Adrenal gland (tissue), 12 donors: ENCODE data around the gene TOLLIP. TPM values are rescaled to one million over a fixed set of nuclear protein-coding genes. Genes with fewer than 3 reads are reported as not detected.
A peak's percentile ranks its signal among the peaks of the same experiment; 100 is the strongest.

Source experiments
- DNase-seq, 7 donors: peaks; one replicate each; pipeline ENCODE4 v3.0.0-alpha.2; 2019 to 2020
- H3K27ac ChIP-seq, 5 donors: fragments of 200-600 bp; sonication (generic) in 4 of 5; 1 replicate in 3 of 5; 2 replicates in 2 of 5; pipeline versions ENCODE4 v1.5.1 to v1.8.0; 2016 to 2020; ENCODE audit warnings: mild to moderate bottlenecking in 1 of 5
- H3K27me3 ChIP-seq: fragments of 200-600 bp; 2 replicates; pipeline ENCODE4 v1.8.0; 2021
- H3K36me3 ChIP-seq, 2 donors: fragments of 200-600 bp; replicated peaks in 1 of 2; 1 replicate in 1 of 2; 2 replicates in 1 of 2; pipeline versions ENCODE4 v1.5.1 to v1.8.0; 2018 to 2022
- H3K4me1 ChIP-seq, 2 donors: fragments of 200-600 bp; replicated peaks in 1 of 2; 1 replicate in 1 of 2; 2 replicates in 1 of 2; pipeline versions ENCODE4 v1.5.1 to v1.8.0; 2018 to 2021
- H3K4me3 ChIP-seq, 4 donors: fragments of 200-600 bp; sonication (generic) in 3 of 4; one replicate each; pipeline ENCODE4 v1.5.1; 2016 to 2018
- H3K9me3 ChIP-seq, 3 donors: fragments of 200-600 bp; sonication (generic) in 1 of 3; replicated peaks in 1 of 3; 1 replicate in 2 of 3; 2 replicates in 1 of 3; pipeline versions ENCODE4 v1.5.1 to v1.8.0; 2016 to 2021
- POLR2A ChIP-seq, 2 donors: fragments of 450-650 bp; IDR thresholded peaks; one replicate each; pipeline ENCODE4 v1.6.1; 2017; ENCODE audit warnings: antibody characterized with exemption in 2 of 2, mild to moderate bottlenecking in 2 of 2, moderate library complexity in 1 of 2
- WGBS, 4 donors: extraction: QIAGEN DNeasy Blood & Tissue Kit in 2 of 4; methylation state at CpG; one replicate each; pipeline versions ENCODE4 v1.1.5 to v1.1.7; 2013 to 2017; 5-methylcytosine and 5-hydroxymethylcytosine counted together
- intact Hi-C, 2 donors: fragments of 100-400 bp; cut with DNase I; formaldehyde crosslinking; loops; one replicate each; pipeline versions ENCODE4 v1.14.1 to v1.15.0; 2022 to 2023
- polyA plus RNA-seq, 3 donors: library from polyadenylated mRNA; stranded (reverse); fragments of 200-250 nt in 2 of 3; fragments of 350-450 nt in 1 of 3; fragmentation: Illumina TruSeq in 1 of 3; extraction: RNeasy Lipid Tissue Mini Kit (QIAGEN cat#74804) in 1 of 3; gene quantifications; one replicate each; pipeline ENCODE4 v1.2.3, GENCODE V29; 2013 to 2014
- total RNA-seq, 9 donors: library from RNA; depleted of rRNA in 4 of 9; stranded (reverse); fragments of >200 nt in 4 of 9; fragments of 120-200 nt in 1 of 9; fragmentation: NEBNext Ultra II Directional in 1 of 9; extraction: Animal tissue kit (Norgen Biotek cat#: 25700) in 1 of 9; gene quantifications; one replicate each; pipeline versions ENCODE4 v1.1.0 to v1.2.4, GENCODE V29; 2013 to 2023
- TF ChIP-seq, protein P1 (sequence below), 6 experiments: fragments of 450-650 bp in 4 of 6; fragments of 200-600 bp in 2 of 6; sonication (generic) in 1 of 6; IDR thresholded peaks; 1 replicate in 5 of 6; 2 replicates in 1 of 6; pipeline versions ENCODE4 v1.5.1 to v1.8.0; 2016 to 2021; ENCODE audit warnings: antibody characterized with exemption in 6 of 6, mild to moderate bottlenecking in 2 of 6, moderate library complexity in 1 of 6
- donor health status: healthy with polysubstance abuse.
- donor health status: Bipolar disorder and iron deficiency.
- donor health status: DM: yes; HTN: yes; CAD: no.
- donor health status: DM: no; HTN: no; CAD: no.
- donor health status: DM: no; HTN: no; CAD: no.
- donor health status: DM: yes; HTN: yes; CAD: no.

TOLLIP gene
- total and polyA plus RNA-seq, 12 donors = 18.9 to 84.1 (median 66.3) TPM

DNA sequence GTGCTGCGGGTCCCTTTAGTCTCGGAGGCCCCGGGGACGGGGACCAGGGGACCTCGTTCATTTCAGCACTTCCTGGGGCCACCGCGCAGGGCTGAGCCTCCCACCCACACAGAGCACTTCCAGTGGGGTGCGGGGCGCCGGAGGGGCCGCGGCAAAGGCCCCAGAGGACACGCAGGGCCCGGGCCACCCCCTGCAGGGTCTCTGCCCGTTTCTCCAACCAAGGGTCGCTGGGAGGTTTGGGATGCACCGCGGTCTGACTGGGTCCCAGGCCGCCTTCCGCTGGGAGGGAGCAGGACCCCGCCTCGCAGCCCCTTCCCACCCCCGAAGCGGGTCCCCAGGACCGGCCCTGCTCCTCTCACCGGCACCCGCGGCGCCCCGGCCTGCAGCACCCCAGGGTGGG lies 37.5 kb downstream of the TOLLIP start:
- no peak for DNase-seq
- no peak overlapping the region for H3K4me3 ChIP-seq
- 85 to 91% (median 90%) methylated on average over 16 to 30 of the region's 30 CpGs for WGBS, 4 donors
- intact Hi-C loops = no loop called here
- no peak overlapping the region for H3K27ac ChIP-seq
- no peaks in the 10 kb centered on the region for H3K27me3 ChIP-seq
- no peaks in the 10 kb centered on the region for H3K9me3 ChIP-seq
- H3K4me1 ChIP-seq = no peaks in the 10 kb centered on the region
- peaks cover 0 to 21% of the 10 kb centered on the region in 2 donors for H3K36me3 ChIP-seq
- TF ChIP-seq POLR2A (IDR thresholded peaks at IDR 0.05) = no peak
- TF ChIP-seq, protein P1, sequence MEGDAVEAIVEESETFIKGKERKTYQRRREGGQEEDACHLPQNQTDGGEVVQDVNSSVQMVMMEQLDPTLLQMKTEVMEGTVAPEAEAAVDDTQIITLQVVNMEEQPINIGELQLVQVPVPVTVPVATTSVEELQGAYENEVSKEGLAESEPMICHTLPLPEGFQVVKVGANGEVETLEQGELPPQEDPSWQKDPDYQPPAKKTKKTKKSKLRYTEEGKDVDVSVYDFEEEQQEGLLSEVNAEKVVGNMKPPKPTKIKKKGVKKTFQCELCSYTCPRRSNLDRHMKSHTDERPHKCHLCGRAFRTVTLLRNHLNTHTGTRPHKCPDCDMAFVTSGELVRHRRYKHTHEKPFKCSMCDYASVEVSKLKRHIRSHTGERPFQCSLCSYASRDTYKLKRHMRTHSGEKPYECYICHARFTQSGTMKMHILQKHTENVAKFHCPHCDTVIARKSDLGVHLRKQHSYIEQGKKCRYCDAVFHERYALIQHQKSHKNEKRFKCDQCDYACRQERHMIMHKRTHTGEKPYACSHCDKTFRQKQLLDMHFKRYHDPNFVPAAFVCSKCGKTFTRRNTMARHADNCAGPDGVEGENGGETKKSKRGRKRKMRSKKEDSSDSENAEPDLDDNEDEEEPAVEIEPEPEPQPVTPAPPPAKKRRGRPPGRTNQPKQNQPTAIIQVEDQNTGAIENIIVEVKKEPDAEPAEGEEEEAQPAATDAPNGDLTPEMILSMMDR (IDR thresholded peaks at IDR 0.05) = no peak

DNA sequence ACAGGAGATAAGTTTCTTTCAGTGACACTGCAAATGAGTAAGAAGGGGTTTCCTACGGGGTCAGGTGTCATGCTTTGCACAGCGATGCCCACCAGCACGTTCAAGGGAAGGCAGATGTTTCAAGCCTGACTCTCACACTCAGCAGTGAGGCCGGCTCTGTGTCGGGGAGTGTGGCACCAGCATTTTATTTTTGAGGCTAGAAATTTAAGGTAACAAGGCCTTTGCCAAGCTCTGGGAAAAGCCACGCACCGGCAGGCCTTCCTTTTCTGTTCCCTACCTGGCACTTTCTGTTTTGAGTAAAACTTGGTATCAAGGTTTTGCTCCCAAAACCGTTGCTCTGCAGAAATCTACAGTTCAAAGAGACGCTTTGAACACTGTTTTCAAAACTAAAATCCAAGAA lies 38.0 kb downstream of the TOLLIP start:
- no peaks in the 10 kb centered on the region for H3K4me1 ChIP-seq
- WGBS, 4 donors = 81 to 89% (median 85%) methylated on average over 8 to 9 of the region's 9 CpGs
- no peak overlapping the region for H3K27ac ChIP-seq
- intact Hi-C loops = no loop called here
- H3K27me3 ChIP-seq = no peaks in the 10 kb centered on the region
- DNase-seq = no peak
- TF ChIP-seq, protein P1 (IDR thresholded peaks at IDR 0.05) = no peak
- TF ChIP-seq POLR2A (IDR thresholded peaks at IDR 0.05) = no peak
- H3K36me3 ChIP-seq = peaks cover 0 to 16% of the 10 kb centered on the region in 2 donors
- H3K4me3 ChIP-seq = no peak overlapping the region
- H3K9me3 ChIP-seq = no peaks in the 10 kb centered on the region

DNA sequence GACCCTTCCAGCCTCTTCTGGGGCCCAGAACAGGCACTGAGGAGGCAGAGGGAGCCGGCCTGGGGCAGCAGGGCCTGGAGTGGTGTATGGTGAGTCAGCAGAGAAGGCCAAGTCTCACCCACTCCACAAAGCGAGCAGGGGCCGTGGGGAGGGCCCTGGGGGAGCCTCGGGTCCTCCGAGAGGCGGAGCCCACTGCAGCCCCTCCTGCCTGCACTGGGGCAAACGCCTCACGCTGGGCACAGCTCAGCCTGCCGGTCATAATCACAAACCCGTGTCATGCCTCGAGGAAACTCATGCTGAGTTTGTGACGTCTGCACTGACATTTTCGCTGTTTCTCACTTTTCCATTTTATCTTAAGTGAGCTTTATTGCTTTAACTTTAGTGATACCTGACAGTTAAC lies 38.4 kb downstream of the TOLLIP start:
- Histone ChIP-seq H3K4me1 (no peaks in the 10 kb centered on the region), H3K4me3 (no peak overlapping the region), H3K27me3 (no peaks in the 10 kb centered on the region), H3K9me3 (no peaks in the 10 kb centered on the region), H3K27ac (no peak overlapping the region), H3K36me3 (peaks cover 0 to 12% of the 10 kb centered on the region in 2 donors)
- intact Hi-C loops = no loop called here
- whole genome bisulfite sequencing, 4 donors = 58 to 73% (median 65%) methylated on average over 6 to 13 of the region's 13 CpGs
- TF ChIP-seq POLR2A (IDR thresholded peaks at IDR 0.05) = no peak
- TF ChIP-seq, protein P1 (IDR thresholded peaks at IDR 0.05) = no peak
- peak in 1 of 7 donors; percentile 36 for DNase-seq

DNA sequence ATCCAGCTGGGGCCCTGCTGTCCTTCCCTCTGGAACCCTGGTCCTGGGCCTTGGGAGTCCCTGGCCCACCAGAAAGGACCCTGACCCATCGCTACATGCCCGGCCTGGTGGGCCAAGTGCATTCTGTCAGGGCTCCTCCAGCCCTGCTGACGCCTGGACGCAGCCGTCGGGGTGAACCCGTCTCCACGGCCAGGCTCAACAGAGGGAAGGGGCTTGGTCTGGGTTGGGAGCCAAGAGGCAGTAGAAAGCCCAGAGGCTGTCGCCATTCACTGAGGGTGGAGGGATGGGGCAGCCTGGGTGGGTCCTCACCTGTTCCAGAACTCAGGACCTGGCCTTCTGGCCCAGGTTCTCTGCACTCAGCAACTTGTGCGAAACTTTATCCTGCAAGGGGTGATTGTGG lies 39.0 kb downstream of the TOLLIP start:
- Histone ChIP-seq H3K4me3 (no peak overlapping the region), H3K27me3 (no peaks in the 10 kb centered on the region), H3K27ac (no peak overlapping the region), H3K4me1 (no peaks in the 10 kb centered on the region), H3K9me3 (no peaks in the 10 kb centered on the region), H3K36me3 (peaks cover 0 to 7% of the 10 kb centered on the region in 2 donors)
- intact Hi-C loops = no loop called here
- DNase-seq = no peak
- WGBS, 4 donors = 90 to 100% (median 94%) methylated on average over 1 to 10 of the region's 10 CpGs
- TF ChIP-seq, protein P1 (IDR thresholded peaks at IDR 0.05) = no peak
- TF ChIP-seq POLR2A (IDR thresholded peaks at IDR 0.05) = no peak
